GM18519 (cell line): ENCODE measurements around the gene IL17RA.

ENCODE experiments used
- ATAC-seq: cut with Tn5 transposase; IDR thresholded peaks from one replicate; pipeline ENCODE4 v1.9.1; 2021; ENCODE audit warnings: mild to moderate bottlenecking, moderate library complexity; ENCODE audit not compliant: unreplicated experiment, low FRiP score

IL17RA gene

DNA sequence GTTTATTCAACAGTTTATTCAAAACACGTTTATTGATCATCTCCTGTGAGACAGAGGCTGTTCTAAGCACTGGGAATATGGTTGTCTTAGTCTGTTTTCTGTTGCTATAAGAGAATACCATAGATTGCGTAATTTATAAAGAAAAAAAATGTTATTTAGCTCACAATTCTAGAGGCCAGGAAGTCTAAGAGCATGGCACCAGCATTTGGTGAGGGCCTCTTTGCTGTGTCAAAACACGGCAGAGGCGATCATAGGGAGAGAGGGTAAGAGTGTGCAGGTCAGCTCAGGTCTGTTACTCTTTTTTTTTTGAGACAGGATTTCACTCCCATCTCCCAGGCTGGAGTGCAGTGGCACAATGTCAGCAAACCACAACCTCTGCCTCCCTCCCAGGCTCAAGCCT is 5.2 kb upstream of the IL17RA start:
- ATAC-seq, result no peak

- ATAC-seq, result no peak
Measured at GRCh38 chr22:17083255-17083654, 1.5 kb upstream of the IL17RA start.

- no peak for ATAC-seq
Measured at GRCh38 chr22:17083811-17084441, 874 bp upstream of the IL17RA start.

- no peak for ATAC-seq
Measured at GRCh38 chr22:17085277-17086181, 729 bp downstream of the IL17RA start.

GRCh38 chr22:17086296-17086695 is 1.5 kb downstream of the IL17RA start:
- no peak for ATAC-seq

DNA sequence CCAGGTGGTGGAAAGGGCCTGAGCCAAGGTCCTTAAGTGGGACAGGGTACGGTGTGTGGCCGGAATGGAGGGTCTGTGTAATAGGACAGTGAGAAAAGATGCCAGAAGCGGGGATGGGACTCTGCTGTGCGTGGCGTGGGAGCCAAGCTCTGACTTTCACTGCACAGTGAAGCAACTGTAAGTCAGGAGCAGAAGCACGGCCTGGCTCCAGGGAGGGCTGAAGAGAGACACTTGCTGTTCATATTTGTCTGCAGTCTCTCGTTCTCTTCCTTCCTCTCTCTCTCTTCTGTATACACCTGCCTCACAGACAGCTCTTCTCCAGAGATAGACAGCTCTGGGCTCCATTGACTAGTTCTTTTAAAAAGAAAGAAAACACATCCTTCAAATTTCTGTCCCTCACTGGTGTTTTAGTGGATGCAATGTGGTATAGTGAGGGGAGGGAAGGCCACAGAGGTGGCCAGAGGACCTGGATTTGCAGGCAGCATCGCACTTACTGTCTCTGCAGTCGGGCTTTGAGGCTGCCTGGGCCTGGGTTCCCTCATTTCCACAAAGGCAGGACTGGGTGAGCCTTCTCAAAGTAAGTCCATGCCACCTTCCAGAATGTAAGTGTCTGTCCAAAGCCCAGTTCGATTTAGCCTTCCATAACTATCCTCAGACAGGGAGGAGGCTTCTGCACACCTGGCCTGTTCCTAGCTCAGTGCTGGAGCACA is 2.1 kb downstream of the IL17RA start:
- ATAC-seq, result no peak

GRCh38 chr22:17087498-17088131 is 2.8 kb downstream of the IL17RA start:
- ATAC-seq, result no peak

GRCh38 chr22:17090550-17090949 is 5.8 kb downstream of the IL17RA start:
- ATAC-seq, result no peak

- no peak for ATAC-seq
Measured at GRCh38 chr22:17091851-17092250, 7.1 kb downstream of the IL17RA start.

- ATAC-seq, result no peak
Measured at GRCh38 chr22:17093081-17093480, 8.3 kb downstream of the IL17RA start.

- no peak for ATAC-seq
Measured at GRCh38 chr22:17095538-17095937, 10.7 kb downstream of the IL17RA start.

DNA sequence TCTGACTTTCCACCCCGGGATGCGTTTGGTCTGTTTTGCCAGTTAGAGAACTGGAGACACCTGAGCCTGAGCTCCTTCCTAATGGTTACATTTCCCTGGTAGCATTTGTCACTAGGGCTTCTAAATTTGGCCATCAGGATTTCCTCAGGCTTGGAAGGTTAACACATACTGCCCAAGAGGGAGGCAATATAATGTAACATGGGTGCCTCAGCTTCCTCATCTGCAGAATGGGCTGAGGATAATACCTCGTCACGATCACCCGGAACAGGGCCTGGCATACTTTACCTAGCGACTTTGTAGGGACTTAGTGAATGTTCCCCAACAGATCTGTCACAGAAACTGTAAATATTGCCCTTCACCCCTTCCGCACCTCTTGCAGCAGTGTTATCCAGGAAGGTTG is 11.3 kb downstream of the IL17RA start:
- no peak for ATAC-seq

DNA sequence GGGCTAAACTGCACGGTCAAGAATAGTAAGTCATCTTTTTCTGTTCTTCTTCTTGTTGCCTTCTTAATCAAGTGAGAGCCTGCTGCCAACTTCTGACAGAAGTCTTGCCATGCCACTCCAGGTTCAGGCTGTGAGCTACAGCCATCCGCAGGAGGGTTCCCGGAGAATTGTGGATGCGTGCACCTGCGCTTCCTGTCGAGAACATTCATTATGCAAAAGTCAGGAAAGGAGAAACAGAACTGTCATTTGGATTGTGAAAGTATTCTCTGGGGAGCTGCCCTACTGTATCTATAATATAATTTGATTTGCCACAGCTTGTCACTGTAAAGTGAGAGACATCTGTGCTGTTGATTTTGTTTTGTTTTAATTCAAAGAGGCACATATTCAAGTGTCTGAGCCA is 12.3 kb downstream of the IL17RA start:
- no peak for ATAC-seq

DNA sequence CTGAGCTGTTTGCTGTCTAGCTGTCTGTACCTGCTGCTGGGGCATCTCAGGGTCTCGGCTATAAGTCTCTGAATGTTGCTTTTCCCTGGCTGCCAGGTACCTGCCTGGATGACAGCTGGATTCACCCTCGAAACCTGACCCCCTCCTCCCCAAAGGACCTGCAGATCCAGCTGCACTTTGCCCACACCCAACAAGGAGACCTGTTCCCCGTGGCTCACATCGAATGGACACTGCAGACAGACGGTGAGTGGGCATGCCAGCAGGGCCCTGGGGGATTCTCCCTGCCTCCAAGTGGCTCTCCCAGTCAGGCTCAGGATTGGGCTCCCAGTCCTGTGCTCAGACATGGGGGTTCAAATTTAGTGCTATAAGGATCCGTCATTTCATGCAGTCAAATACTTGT is 12.9 kb downstream of the IL17RA start:
- no peak for ATAC-seq

- no peak for ATAC-seq
Measured at GRCh38 chr22:17098379-17098819, 13.6 kb downstream of the IL17RA start.

DNA sequence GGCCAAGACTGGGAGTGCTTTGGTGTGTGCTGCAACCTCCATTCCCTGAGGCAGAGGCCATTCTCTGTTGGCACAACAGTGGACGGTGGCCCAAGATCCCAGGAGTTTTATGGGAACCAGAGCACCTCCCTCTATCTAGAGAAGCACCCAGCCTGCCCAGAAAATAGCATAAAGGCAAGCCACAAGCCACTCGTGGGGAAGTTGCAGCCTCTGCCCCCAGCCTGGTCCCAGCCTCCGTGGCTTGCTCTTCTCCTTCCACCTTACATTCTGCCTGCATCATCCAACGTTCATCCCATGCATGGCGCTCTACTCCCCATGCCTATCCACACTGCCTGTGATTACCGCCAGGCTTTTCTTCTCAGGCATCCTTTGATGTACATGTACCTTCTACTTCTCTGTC is 15.8 kb downstream of the IL17RA start:
- ATAC-seq, result no peak

GRCh38 chr22:17101475-17102296 is 16.9 kb downstream of the IL17RA start:
- no peak for ATAC-seq

DNA sequence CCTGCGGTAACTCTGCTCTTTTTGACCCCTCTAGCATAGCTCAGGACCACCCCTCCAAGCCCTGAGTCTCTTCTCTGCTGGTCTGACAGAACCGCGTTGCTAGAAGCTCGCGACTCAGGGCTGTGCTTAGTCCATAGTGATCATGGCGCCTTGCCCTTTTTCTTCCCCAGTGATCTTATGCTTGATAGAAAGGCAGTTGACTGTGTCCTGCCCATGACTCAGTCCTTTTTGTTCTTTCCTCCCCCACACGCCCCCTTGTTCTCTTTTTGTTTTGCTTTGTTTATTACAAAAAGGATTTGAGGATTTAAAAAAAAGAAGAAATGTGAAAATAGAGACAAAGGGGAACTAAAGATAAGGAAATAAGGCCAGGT is 17.5 kb downstream of the IL17RA start:
- no peak for ATAC-seq

- ATAC-seq, result no peak
Measured at GRCh38 chr22:17103351-17103750, 18.6 kb downstream of the IL17RA start.

DNA sequence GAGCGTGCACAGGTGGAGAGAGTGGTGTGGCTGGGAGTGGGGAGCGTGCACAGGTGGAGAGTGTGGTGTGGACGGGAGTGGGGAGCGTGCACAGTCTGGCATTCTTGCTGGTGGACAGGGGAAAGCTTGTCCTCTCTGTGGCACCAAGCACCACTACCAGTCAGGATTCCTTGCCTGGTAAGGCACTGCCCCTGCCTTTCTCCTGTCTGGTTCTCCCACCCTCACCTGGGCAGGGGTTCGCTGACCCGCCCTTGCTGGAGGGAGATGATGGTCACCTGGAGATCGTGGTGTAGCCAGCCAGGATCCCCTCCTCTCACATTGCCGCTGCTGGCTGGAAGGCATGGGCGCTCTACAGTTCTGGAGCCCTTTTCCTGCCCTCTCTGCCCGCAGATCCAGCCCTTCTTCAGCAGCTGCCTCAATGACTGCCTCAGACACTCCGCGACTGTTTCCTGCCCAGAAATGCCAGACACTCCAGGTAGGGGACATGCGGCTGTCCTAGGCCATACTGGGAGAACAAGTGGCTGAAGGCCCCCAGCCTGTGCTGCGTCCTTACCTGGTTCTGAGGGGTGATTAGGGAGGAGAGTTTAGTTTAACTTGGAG is 19.6 kb downstream of the IL17RA start:
- ATAC-seq, result no peak
